Spleen (tissue), 11 donors: ENCODE measurements around the gene TNFRSF25. TPM values are rescaled to one million over a fixed set of nuclear protein-coding genes. Genes with fewer than 3 reads are reported as not detected.
A peak's percentile ranks its signal among the peaks of the same experiment; 100 is the strongest.

Experiments used
- DNase-seq: peaks from one replicate; pipeline ENCODE4 v3.0.0-alpha.2; 2020
- H3K27ac ChIP-seq, 8 donors: fragments of 200-600 bp; sonication (generic) in 7 of 8; 1 replicate in 4 of 8; 2 replicates in 4 of 8; pipeline versions ENCODE4 v1.5.0 to v1.8.0; 2016 to 2021; ENCODE audit warnings: inconsistent platforms in 4 of 8, mild to moderate bottlenecking in 4 of 8, moderate library complexity in 1 of 8
- H3K27me3 ChIP-seq, 7 donors: fragments of 200-600 bp; sonication (generic) in 6 of 7; replicated peaks in 1 of 7; 1 replicate in 4 of 7; 2 replicates in 3 of 7; pipeline versions ENCODE4 v1.5.0 to v1.8.0; 2016 to 2021; ENCODE audit warnings: inconsistent platforms in 3 of 7, mild to moderate bottlenecking in 1 of 7
- H3K36me3 ChIP-seq, 6 donors: fragments of 200-600 bp; sonication (generic) in 5 of 6; 1 replicate in 4 of 6; 2 replicates in 2 of 6; pipeline versions ENCODE4 v1.5.0 to v1.8.0; 2016 to 2021; ENCODE audit warnings: inconsistent platforms in 2 of 6
- H3K4me1 ChIP-seq, 6 donors: fragments of 200-600 bp; sonication (generic) in 5 of 6; 1 replicate in 3 of 6; 2 replicates in 3 of 6; pipeline versions ENCODE4 v1.5.0 to v1.8.0; 2016 to 2021; ENCODE audit warnings: inconsistent platforms in 3 of 6
- H3K4me3 ChIP-seq, 8 donors: fragments of 200-600 bp; sonication (generic) in 7 of 8; 1 replicate in 4 of 8; 2 replicates in 4 of 8; pipeline versions ENCODE4 v1.5.0 to v1.8.0; 2016 to 2021; ENCODE audit warnings: inconsistent platforms in 4 of 8, mild to moderate bottlenecking in 4 of 8, moderate library complexity in 2 of 8
- H3K9me3 ChIP-seq, 8 donors: fragments of 200-600 bp; sonication (generic) in 7 of 8; 1 replicate in 4 of 8; 2 replicates in 4 of 8; pipeline versions ENCODE4 v1.5.0 to v1.8.0; 2016 to 2021; ENCODE audit warnings: inconsistent platforms in 4 of 8
- CTCF ChIP-seq, 11 experiments: fragments of 200-600 bp in 7 of 11; fragments of 450-650 bp in 4 of 11; sonication (generic) in 4 of 11; IDR thresholded peaks in 8 of 11; conservative IDR thresholded peaks in 3 of 11; 1 replicate in 7 of 11; 2 replicates in 4 of 11; pipeline versions ENCODE4 v1.4.0 to v1.8.0; 2016 to 2021; ENCODE audit warnings: antibody characterized with exemption in 11 of 11, inconsistent platforms in 4 of 11, mild to moderate bottlenecking in 1 of 11
- POLR2A ChIP-seq, 3 donors: fragments of 450-650 bp; IDR thresholded peaks; one replicate each; pipeline ENCODE4 v1.5.1; 2017; ENCODE audit warnings: antibody characterized with exemption in 3 of 3, mild to moderate bottlenecking in 1 of 3
- POLR2AphosphoS5 ChIP-seq, 3 donors: sonication (generic); formaldehyde crosslinking; IDR thresholded peaks; one replicate each; pipeline ENCODE4 v1.5.1; 2017; ENCODE audit warnings: antibody characterized with exemption in 3 of 3
- WGBS, 5 donors: extraction: QIAGEN DNeasy Blood & Tissue Kit in 3 of 5; methylation state at CpG; one replicate each; pipeline versions ENCODE4 v1.1.5 to v1.1.7; 2013 to 2018; 5-methylcytosine and 5-hydroxymethylcytosine counted together
- intact Hi-C: fragments of 100-400 bp; cut with DNase I; formaldehyde crosslinking; loops from one replicate; pipeline ENCODE4 v1.15.0; 2023; ENCODE audit warnings: low total_unique reads
- polyA plus RNA-seq, 3 donors: library from polyadenylated mRNA; stranded (reverse); fragments of 200-250 nt; gene quantifications; one replicate each; pipeline ENCODE4 v1.2.1, GENCODE V29; 2013
- total RNA-seq, 7 donors: library from RNA; depleted of rRNA in 3 of 7; stranded (reverse); fragments of >200 nt in 3 of 7; fragmentation: NEBNext Ultra II Directional in 4 of 7; extraction: Animal tissue kit (Norgen Biotek cat#: 25700) in 4 of 7; gene quantifications; one replicate each; pipeline versions ENCODE4 v1.1.0 to v1.2.1, GENCODE V29; 2016 to 2021
- donor health status: healthy with polysubstance abuse.
- donor health status: DM: no; HTN: no; CAD: no; lungs with moderate emphysema.
- donor health status: DM: no; HTN: no; CAD: no.
- donor health status: Bipolar disorder and iron deficiency.
- donor health status: healthy.
- donor health status: DM: no; HTN: no; CAD: no.
- donor health status: DM: yes; HTN: yes; CAD: no.

The TNFRSF25 gene
- total and polyA plus RNA-seq, 10 donors, result 30.9 to 147 (median 66.8) TPM

GRCh38 chr1:6471970-6472368, 6.0 kb upstream of the TNFRSF25 start:
- Histone ChIP-seq H3K9me3 (no peaks in the 10 kb centered on the region), H3K4me3 (no peak overlapping the region), H3K27me3 (peaks cover 0 to 4% (median 0%) of the 10 kb centered on the region in 7 donors), H3K27ac (no peak overlapping the region), H3K36me3 (peaks cover 0 to 100% (median 53%) of the 10 kb centered on the region in 6 donors), H3K4me1 (peaks cover 0 to 12% (median 7%) of the 10 kb centered on the region in 6 donors)
- DNase-seq, result no peak
- TF ChIP-seq POLR2AphosphoS5 (IDR thresholded peaks at IDR 0.05) (no peak), CTCF (IDR thresholded peaks at IDR 0.05 in 8 of 11, conservative IDR thresholded peaks at IDR 0.05 in 3 of 11) (no peak), POLR2A (IDR thresholded peaks at IDR 0.05) (no peak)
- intact Hi-C loops, result no loop called here
- 86 to 93% (median 90%) methylated on average over 6 to 7 of the region's 7 CpGs for WGBS, 5 donors

- H3K27ac ChIP-seq, result no peak overlapping the region
- TF ChIP-seq CTCF (IDR thresholded peaks at IDR 0.05 in 8 of 11, conservative IDR thresholded peaks at IDR 0.05 in 3 of 11) (no peak), POLR2AphosphoS5 (IDR thresholded peaks at IDR 0.05) (no peak), POLR2A (IDR thresholded peaks at IDR 0.05) (no peak)
These were observed 5.4 kb upstream of the TNFRSF25 start for GRCh38 chr1:6471086-6471969.

GRCh38 chr1:6470132-6471085, 4.4 kb upstream of the TNFRSF25 start:
- H3K9me3 ChIP-seq, result no peaks in the 10 kb centered on the region
- no peak overlapping the region for H3K4me3 ChIP-seq
- peaks cover 0 to 93% (median 53%) of the 10 kb centered on the region in 6 donors for H3K36me3 ChIP-seq
- 87 to 90% (median 89%) methylated on average over 60 to 67 of the region's 67 CpGs for WGBS, 5 donors
- TF ChIP-seq POLR2AphosphoS5 (IDR thresholded peaks at IDR 0.05) (peak in 1 of 3 donors; percentile 43), CTCF (IDR thresholded peaks at IDR 0.05 in 8 of 11, conservative IDR thresholded peaks at IDR 0.05 in 3 of 11) (no peak), POLR2A (IDR thresholded peaks at IDR 0.05) (no peak)
- DNase-seq, result no peak
- peaks cover 0 to 19% (median 2%) of the 10 kb centered on the region in 7 donors for H3K27me3 ChIP-seq
- intact Hi-C loops, result no loop called here
- no peak overlapping the region for H3K27ac ChIP-seq
- H3K4me1 ChIP-seq, result peaks cover 0 to 21% (median 9%) of the 10 kb centered on the region in 6 donors

More at GRCh38 chr1:6471086-6471969, 5.4 kb upstream of the TNFRSF25 start:
- WGBS, 5 donors, result 87 to 92% (median 90%) methylated on average over 47 to 67 of the region's 67 CpGs
- no peak for DNase-seq
- H3K4me1 ChIP-seq, result peaks cover 0 to 18% (median 9%) of the 10 kb centered on the region in 6 donors
- no peak overlapping the region for H3K4me3 ChIP-seq
- intact Hi-C loops, result no loop called here
- peaks cover 0 to 100% (median 53%) of the 10 kb centered on the region in 6 donors for H3K36me3 ChIP-seq
- peaks cover 0 to 10% (median 0%) of the 10 kb centered on the region in 7 donors for H3K27me3 ChIP-seq
- no peaks in the 10 kb centered on the region for H3K9me3 ChIP-seq
